PC-3 (cell line): ENCODE results near the gene MAML2. TPM values are rescaled to one million over a fixed set of nuclear protein-coding genes. Genes with fewer than 3 reads are reported as not detected.

Experiments
- ATAC-seq: fragments of 200-7000 bp; cut with Tn5 transposase; 2 replicates; pipeline ENCODE4 v1.9.1; 2020; ENCODE audit warnings: mild to moderate bottlenecking, moderate library complexity
- BruUV-seq: library from RNA; stranded (reverse); fragments of 400-500 nt; replicated peaks from 2 replicates; lab custom pipeline; 2021; lab: Mats Ljungman, UMichigan
- CTCF ChIA-PET: fragments of 300-600 bp; sonication (Branson Sonifier 250); formaldehyde crosslinking; loops from one replicate; lab custom pipeline; 2022; ENCODE audit warnings: antibody characterized with exemption; lab: Charles Lee
- POLR2A ChIA-PET: fragments of 300-600 bp; sonication (Branson Sonifier 250); formaldehyde crosslinking; loops from one replicate; lab custom pipeline; 2022; ENCODE audit warnings: antibody characterized with exemption; ENCODE audit not compliant: unreplicated experiment; lab: Charles Lee
- DNase-seq: peaks from one replicate; pipeline ENCODE4 v3.0.0-alpha.2; 2015
- H2AFZ ChIP-seq: fragments of 300-600 bp; sonication (generic); 2 replicates; pipeline ENCODE4 v1.6.0; 2016; ENCODE audit warnings: antibody characterized with exemption, low read length
- H3F3A ChIP-seq: fragments of 300-600 bp; sonication (generic); one replicate; pipeline ENCODE4 v1.6.0; 2017; ENCODE audit warnings: antibody characterized with exemption, low read length, control low read depth, mild to moderate bottlenecking; ENCODE audit not compliant: unreplicated experiment
- H3K27ac ChIP-seq: fragments of 300-600 bp; sonication (generic); 2 replicates; pipeline ENCODE4 v1.5.1; 2016; ENCODE audit warnings: mild to moderate bottlenecking, low read length
- H3K27me3 ChIP-seq: fragments of 300-600 bp; sonication (generic); 2 replicates; pipeline ENCODE4 v1.6.1; 2016; ENCODE audit warnings: low read length, mixed read lengths
- H3K36me3 ChIP-seq: fragments of 300-600 bp; sonication (generic); 2 replicates; pipeline ENCODE4 v1.6.1; 2016; ENCODE audit warnings: low read depth, mixed run types, low read length, mixed read lengths
- H3K4me1 ChIP-seq: fragments of 300-600 bp; sonication (generic); 2 replicates; pipeline ENCODE4 v1.5.1; 2016; ENCODE audit warnings: low read length; ENCODE audit not compliant: insufficient read depth
- H3K4me2 ChIP-seq: fragments of 300-600 bp; sonication (generic); 2 replicates; pipeline ENCODE4 v1.6.0; 2016; ENCODE audit warnings: low read length
- H3K4me3 ChIP-seq: fragments of 300-600 bp; sonication (generic); 2 replicates; pipeline ENCODE4 v1.5.1; 2016; ENCODE audit warnings: mild to moderate bottlenecking, low read length, mixed read lengths
- H3K79me2 ChIP-seq: fragments of 300-600 bp; sonication (generic); 2 replicates; pipeline ENCODE4 v1.6.1; 2017; ENCODE audit warnings: low read length, mixed read lengths
- H3K9ac ChIP-seq: fragments of 300-600 bp; sonication (generic); 2 replicates; pipeline ENCODE4 v1.6.0; 2016; ENCODE audit warnings: mild to moderate bottlenecking, low read length
- H3K9me2 ChIP-seq: fragments of 300-600 bp; sonication (generic); replicated peaks from 2 replicates; pipeline ENCODE4 v1.6.1; 2016; ENCODE audit warnings: mixed run types, low read length, mixed read lengths
- H3K9me3 ChIP-seq: fragments of 300-600 bp; sonication (generic); 2 replicates; pipeline ENCODE4 v1.6.1; 2016; ENCODE audit warnings: low read length, mixed read lengths
- H4K20me1 ChIP-seq: fragments of 300-600 bp; sonication (generic); 2 replicates; pipeline ENCODE4 v1.6.1; 2016; ENCODE audit warnings: low read length, mixed read lengths
- CTCF ChIP-seq: fragments of 300-600 bp; sonication (generic); conservative IDR thresholded peaks from 2 replicates; pipeline ENCODE4 v1.5.1; 2017; ENCODE audit warnings: antibody characterized with exemption, low read depth, mild to moderate bottlenecking, low read length
- EZH2 ChIP-seq: fragments of 300-600 bp; sonication (generic); IDR thresholded peaks from one replicate; pipeline ENCODE4 v1.6.1; 2017; ENCODE audit warnings: antibody characterized with exemption, mild to moderate bottlenecking, low read length; ENCODE audit not compliant: unreplicated experiment
- EZH2phosphoT487 ChIP-seq: fragments of 300-600 bp; sonication (generic); IDR thresholded peaks from 2 replicates; pipeline ENCODE4 v1.6.1; 2018; ENCODE audit warnings: mild to moderate bottlenecking, antibody characterized with exemption, low read length, borderline replicate concordance
- intact Hi-C: fragments of 100-400 bp; cut with micrococcal nuclease; formaldehyde crosslinking; loops from 2 replicates; pipeline ENCODE4 v1.9.0; 2023
- total RNA-seq: library from RNA; depleted of rRNA; stranded (reverse); fragments of >200 nt; gene quantifications from 2 replicates; pipeline ENCODE4 v1.2.3, GENCODE V29; 2014

MAML2 gene
- total RNA-seq, 1 experiment from 2014 or later = 10.9 TPM

GRCh38 chr11:96105944-96106343 lies 237.1 kb downstream of the MAML2 start:
- CTCF ChIA-PET = interaction anchor here (0.7 kb wide), 1 partner anchor 51 kb away, joined by 3 read pairs; no protein-coding TSS in a partner anchor

GRCh38 chr11:96105197-96105895 lies 237.6 kb downstream of the MAML2 start:
- Histone ChIP-seq H3K9ac (no peak overlapping the region), H4K20me1 (no peaks in the 10 kb centered on the region), H3K27ac (no peak overlapping the region), H3K4me2 (no peak overlapping the region), H3F3A (no peaks in the 10 kb centered on the region), H3K4me1 (peaks cover 17% of the 10 kb centered on the region), H2AFZ (no peak overlapping the region), H3K9me2 (no peaks in the 10 kb centered on the region), H3K79me2 (no peaks in the 10 kb centered on the region), H3K4me3 (no peak overlapping the region), H3K9me3 (no peaks in the 10 kb centered on the region), H3K27me3 (no peaks in the 10 kb centered on the region), H3K36me3 (no peaks in the 10 kb centered on the region)
- no peak for DNase-seq
- intact Hi-C loops = no loop called here
- BruUV-seq = no TSS peak
- no peak for TF ChIP-seq EZH2phosphoT487
- TF ChIP-seq EZH2 = no peak
- no peak for TF ChIP-seq CTCF
- no peak for ATAC-seq
- ChIA-PET CTCF (interaction anchor here (0.7 kb wide), 1 partner anchor 50 kb away, joined by 3 read pairs; no protein-coding TSS in a partner anchor), POLR2A (no interaction called here)

More at GRCh38 chr11:96105944-96106343, 237.1 kb downstream of the MAML2 start:
- ATAC-seq (no peak), DNase-seq (no peak)
- intact Hi-C loops = no loop called here
- POLR2A ChIA-PET = no interaction called here
- peaks cover 17% of the 10 kb centered on the region for H3K4me1 ChIP-seq
- H3K79me2 ChIP-seq = no peaks in the 10 kb centered on the region
- H3K9me2 ChIP-seq = no peaks in the 10 kb centered on the region
- no peaks in the 10 kb centered on the region for H3K27me3 ChIP-seq
- H3K9ac ChIP-seq = no peak overlapping the region
- H4K20me1 ChIP-seq = no peaks in the 10 kb centered on the region
- BruUV-seq = no TSS peak
- no peak overlapping the region for H3K4me3 ChIP-seq
- no peak overlapping the region for H3K4me2 ChIP-seq
- H3K9me3 ChIP-seq = no peaks in the 10 kb centered on the region
- H2AFZ ChIP-seq = no peak overlapping the region
- TF ChIP-seq EZH2phosphoT487 (no peak), EZH2 (no peak), CTCF (no peak)
- no peaks in the 10 kb centered on the region for H3F3A ChIP-seq
- H3K36me3 ChIP-seq = no peaks in the 10 kb centered on the region
- no peak overlapping the region for H3K27ac ChIP-seq

GRCh38 chr11:96104496-96104895 lies 238.5 kb downstream of the MAML2 start:
- Histone ChIP-seq H3K79me2 (no peaks in the 10 kb centered on the region), H4K20me1 (no peaks in the 10 kb centered on the region), H2AFZ (no peak overlapping the region), H3K27me3 (no peaks in the 10 kb centered on the region), H3K9me3 (no peaks in the 10 kb centered on the region), H3K9me2 (no peaks in the 10 kb centered on the region), H3K4me1 (peaks cover 21% of the 10 kb centered on the region), H3K36me3 (no peaks in the 10 kb centered on the region), H3K4me3 (no peak overlapping the region), H3K4me2 (no peak overlapping the region), H3K27ac (no peak overlapping the region), H3K9ac (no peak overlapping the region), H3F3A (no peaks in the 10 kb centered on the region)
- intact Hi-C loops = no loop called here
- TF ChIP-seq CTCF = no peak
- no peak for TF ChIP-seq EZH2phosphoT487
- TF ChIP-seq EZH2 = no peak
- ATAC-seq = no peak
- ChIA-PET CTCF (no interaction called here), POLR2A (interaction anchor here (0.6 kb wide), 1 partner anchor 286 kb away, joined by 31 read pairs; the partner anchor contains the start of gene JRKL)
- DNase-seq = no peak
- no TSS peak for BruUV-seq
